Endothelial cell of umbilical vein (primary cell): Measurements from ENCODE around the gene FAM216A. TPM values are rescaled to one million over a fixed set of nuclear protein-coding genes. Genes with fewer than 3 reads are reported as not detected.

Experiments used
- BruUV-seq: library from RNA; stranded (reverse); fragments of 400-500 nt; replicated peaks from 2 replicates; lab custom pipeline; 2021; lab: Mats Ljungman, UMichigan
- CTCF ChIA-PET: fragments of 300-600, 350-600 bp; sonication (Branson Sonifier 250); formaldehyde crosslinking; loops from one replicate; lab custom pipeline; 2021; ENCODE audit warnings: antibody characterized with exemption, inconsistent platforms; lab: Charles Lee
- POLR2A ChIA-PET: fragments of 300-600, 350-600 bp; sonication (Branson Sonifier 250); formaldehyde crosslinking; loops from one replicate; lab custom pipeline; 2021; ENCODE audit warnings: antibody characterized with exemption, inconsistent platforms; lab: Charles Lee
- DNase-seq: peaks from one replicate; pipeline ENCODE4 v3.0.0-alpha.2; 2011; ENCODE audit warnings: low read depth, low spot score
- FAIRE-seq: peaks from 2 replicates; lab custom pipeline; 2011; peaks lifted over from hg19 to GRCh38; lab: Jason Lieb, UNC
- H2AFZ ChIP-seq: 2 replicates; pipeline ENCODE4 v1.6.0; 2012; ENCODE audit warnings: low read depth, low read length, control low read depth, inconsistent platforms
- H3K27ac ChIP-seq: 2 replicates; pipeline ENCODE4 v1.5.1; 2011; ENCODE audit warnings: low read depth, mild to moderate bottlenecking, control low read depth, low read length, moderate library complexity; ENCODE audit not compliant: insufficient read depth
- H3K27me3 ChIP-seq, 2 experiments: 2 replicates each; pipeline versions ENCODE4 v1.6.0 to v1.6.1; 2011; ENCODE audit warnings: low read length in 2 of 2, mixed read lengths in 1 of 2; ENCODE audit not compliant: control insufficient read depth in 2 of 2, insufficient read depth in 2 of 2
- H3K36me3 ChIP-seq, 2 experiments: 2 replicates in 1 of 2; 3 replicates in 1 of 2; pipeline ENCODE4 v1.5.1; 2011; ENCODE audit warnings: low read length in 2 of 2, mild to moderate bottlenecking in 1 of 2, moderate library complexity in 1 of 2; ENCODE audit not compliant: control insufficient read depth in 2 of 2, insufficient read depth in 2 of 2; ENCODE audit errors: extremely low read depth in 1 of 2
- H3K4me1 ChIP-seq: 3 replicates; pipeline ENCODE4 v1.5.1; 2011; ENCODE audit warnings: mild to moderate bottlenecking, low read length; ENCODE audit not compliant: control insufficient read depth, insufficient read depth; ENCODE audit errors: extremely low read depth
- H3K4me2 ChIP-seq: 2 replicates; pipeline ENCODE4 v1.6.1; 2011; ENCODE audit warnings: low read length, control low read depth, mixed read lengths; ENCODE audit not compliant: insufficient read depth
- H3K4me3 ChIP-seq, 3 experiments: fragments of 200-600 bp in 1 of 3; sonication (generic), shearing (Covaris generic) in 1 of 3; replicated peaks in 1 of 3; 2 replicates each; pipeline ENCODE4 v1.5.1; 2011 to 2016; ENCODE audit warnings: control low read depth in 3 of 3, low read length in 3 of 3, mild to moderate bottlenecking in 2 of 3, inconsistent platforms in 1 of 3, low read depth in 1 of 3, moderate library complexity in 1 of 3; ENCODE audit not compliant: insufficient read depth in 1 of 3
- H3K79me2 ChIP-seq: 2 replicates; pipeline ENCODE4 v1.6.0; 2012; ENCODE audit warnings: low read length, inconsistent platforms; ENCODE audit not compliant: control insufficient read depth, insufficient read depth
- H3K9ac ChIP-seq: replicated peaks from 2 replicates; pipeline ENCODE3; 2011; ENCODE audit warnings: low read length, control low read depth; ENCODE audit not compliant: insufficient read depth; ENCODE audit errors: extremely low read depth
- H3K9me1 ChIP-seq: replicated peaks from 3 replicates; pipeline ENCODE4 v1.6.0; 2011; ENCODE audit warnings: mild to moderate bottlenecking, low read length; ENCODE audit not compliant: control insufficient read depth, insufficient read depth; ENCODE audit errors: extremely low read depth
- H3K9me3 ChIP-seq: replicated peaks from 2 replicates; pipeline ENCODE4 v1.5.1; 2012; ENCODE audit warnings: low read length, inconsistent platforms; ENCODE audit not compliant: control insufficient read depth, insufficient read depth
- H4K20me1 ChIP-seq: replicated peaks from 2 replicates; pipeline ENCODE3; 2011; ENCODE audit warnings: mild to moderate bottlenecking, low read length; ENCODE audit not compliant: control insufficient read depth, insufficient read depth; ENCODE audit errors: extremely low read depth
- CTCF ChIP-seq, 2 donors: IDR thresholded peaks; 1 replicate in 1 of 2; 2 replicates in 1 of 2; pipeline ENCODE4 v1.5.1; 2011; ENCODE audit warnings: low read length in 2 of 2, mild to moderate bottlenecking in 2 of 2, moderate library complexity in 2 of 2, control low read depth in 1 of 2, inconsistent platforms in 1 of 2, low read depth in 1 of 2; ENCODE audit not compliant: insufficient read depth in 1 of 2; ENCODE audit errors: extremely low read depth in 1 of 2
- EZH2 ChIP-seq: IDR thresholded peaks from 2 replicates; pipeline ENCODE4 v1.6.1; 2012; ENCODE audit warnings: borderline replicate concordance, low read depth, mild to moderate bottlenecking, moderate library complexity, low read length, inconsistent platforms; ENCODE audit not compliant: severe bottlenecking
- GATA2 ChIP-seq: IDR thresholded peaks from 2 replicates; pipeline ENCODE4 v1.7.0; 2011; ENCODE audit warnings: low read depth, mild to moderate bottlenecking, moderate library complexity, mixed read lengths, low read length; ENCODE audit not compliant: insufficient read length, insufficient read depth
- JUN ChIP-seq: IDR thresholded peaks from 2 replicates; pipeline ENCODE4 v1.6.1; 2011; ENCODE audit warnings: borderline replicate concordance, low read depth; ENCODE audit not compliant: insufficient read length, insufficient read depth
- MYC ChIP-seq: IDR thresholded peaks from one replicate; pipeline ENCODE4 v1.6.1; 2011; ENCODE audit warnings: mild to moderate bottlenecking, low read depth, low read length
- POLR2AphosphoS5 ChIP-seq: IDR thresholded peaks from 2 replicates; pipeline ENCODE4 v1.6.1; 2012; ENCODE audit warnings: low read depth, mild to moderate bottlenecking, control low read depth, low read length, moderate library complexity; ENCODE audit not compliant: insufficient read depth
- dilution Hi-C: fragments of 300-500 bp; cut with MboI; formaldehyde crosslinking; loops from one replicate; pipeline ENCODE4 v1.15.0; 2019; ENCODE audit warnings: low sequenced_read_pairs; ENCODE audit not compliant: extremely low pct_ligation_motif_present
- intact Hi-C: fragments of 100-400 bp; cut with micrococcal nuclease; formaldehyde crosslinking; loops from one replicate; pipeline ENCODE4 v1.10.0; 2022
- polyA plus RNA-seq, 4 experiments: library from polyadenylated mRNA; depleted of rRNA in 3 of 4; stranded (reverse) in 3 of 4; unstranded in 1 of 4; fragments of >200 nt; gene quantifications; 2 replicates each; pipeline versions ENCODE4 v1.2.1 to v1.2.3, GENCODE V29; 2011 to 2012; ENCODE audit warnings: missing spikeins in 1 of 4
- total RNA-seq: library from RNA; stranded (reverse); gene quantifications from 2 replicates; pipeline ENCODE4 v1.2.3, GENCODE V29; 2021

FAM216A gene
- total and polyA plus RNA-seq, 2 donors (not counting 3 experiments of a cell fraction or from before 2014, with no cell fraction given), result 11.6 to 11.7 TPM

- TF ChIP-seq GATA2 (no peak), POLR2AphosphoS5 (no peak), JUN (no peak), MYC (no peak), EZH2 (no peak), CTCF (IDR thresholded peaks at IDR 0.05; ENCODE audit: extremely low read depth in 1 of 2, insufficient read depth in 1 of 2, low read depth in 1 of 2, low read length in 2 of 2) (no peak)
- Histone ChIP-seq H3K27me3 (no peaks in the 10 kb centered on the region), H3K79me2 (peaks cover 12% of the 10 kb centered on the region), H3K9me3 (no peaks in the 10 kb centered on the region), H3K4me1 (peaks cover 15% of the 10 kb centered on the region), H3K9me1 (no peaks in the 10 kb centered on the region), H4K20me1 (no peaks in the 10 kb centered on the region), H2AFZ (no peak overlapping the region), H3K27ac (no peak overlapping the region), H3K4me3 (no peak overlapping the region), H3K9ac (no peak overlapping the region), H3K4me2 (no peak overlapping the region), H3K36me3 (peaks cover 7 to 9% of the 10 kb centered on the region in 2 experiments)
- intact Hi-C loops (no loop called here), dilution Hi-C loops (no loop called here)
- BruUV-seq, result no TSS peak
- CTCF ChIA-PET, result interaction anchor here (1.1 kb wide), 1 partner anchor 63 kb away, joined by 3 read pairs; no protein-coding TSS in a partner anchor
- FAIRE-seq (no peak), DNase-seq (no peak)
- POLR2A ChIA-PET, result no interaction called here
Measured at GRCh38 chr12:110536834-110537604, 68.4 kb downstream of the FAM216A start.
